A549 treated with Hydrocortisone at 1 μM for 4 hours (cell line): ENCODE data around the gene MYL6B. TPM values are rescaled to one million over a fixed set of nuclear protein-coding genes. Genes with fewer than 3 reads are reported as not detected.

Source experiments
- total RNA-seq: library from RNA; stranded (reverse); fragments of 200-300 nt; extraction: Qiagen RNA extraction; gene quantifications from 5 replicates; pipeline ENCODE4 v1.2.3, GENCODE V29; 2022

The MYL6B gene
- total RNA-seq = 66.8 to 83.8 TPM (median 78.9 TPM) in 5 replicates

GRCh38 chr12:56152132-56152755 lies at the start of gene MYL6B:
Gene MYL6B (plus strand): TSS chr12:56152587. CDS start chr12:56153919, 1,332 bp downstream.

GRCh38 chr12:56104109-56104814 lies 48.1 kb upstream of the MYL6B start, which contains the start of gene PA2G4:
Gene PA2G4 (plus strand): TSS chr12:56104559. CDS start chr12:56104738, 179 bp downstream.

GRCh38 chr12:56116267-56117081 lies 35.9 kb upstream of the MYL6B start, which contains the start of gene RPL41:
Gene RPL41 (plus strand): TSS chr12:56116633.

GRCh38 chr12:56117778-56118687 lies 34.4 kb upstream of the MYL6B start, which contains the start of gene ZC3H10:
Gene ZC3H10 (plus strand): TSS chr12:56118266. CDS start chr12:56120563, 2,297 bp downstream.

GRCh38 chr12:56127888-56128669 lies 24.3 kb upstream of the MYL6B start, which contains the start of gene ESYT1:
Gene ESYT1 (plus strand): TSS chr12:56128267. CDS start chr12:56128320, 53 bp downstream.

GRCh38 chr12:56158029-56158925 lies 5.9 kb downstream of the MYL6B start, which contains the start of gene MYL6:
Gene MYL6 (plus strand): TSS chr12:56158359. CDS start chr12:56158402, 43 bp downstream.

GRCh38 chr12:56189099-56189917 lies 36.9 kb downstream of the MYL6B start, which contains the start of gene SMARCC2:
Gene SMARCC2 (minus strand): TSS chr12:56189483. CDS start chr12:56189461, 22 bp downstream.

Other genes with a start within 250 kb of the MYL6B start
- gene PYM1, start 224.7 kb upstream of the MYL6B start, total RNA-seq = 39.8 to 42.5 TPM (median 41.0 TPM) in 5 replicates
- gene DGKA, start 221.4 kb upstream of the MYL6B start, total RNA-seq = 19.0 to 23.5 TPM (median 21.9 TPM) in 5 replicates
- 0.47 to 1.4 TPM (median 1.0 TPM) in 5 replicates for gene PMEL, start 186.5 kb upstream of the MYL6B start, total RNA-seq
- gene CDK2, start 185.8 kb upstream of the MYL6B start, total RNA-seq = 47.5 to 58.7 TPM (median 52.8 TPM) in 5 replicates
- gene RAB5B, start 178.5 kb upstream of the MYL6B start, total RNA-seq = 26.1 to 35.8 TPM (median 33.9 TPM) in 5 replicates
- gene SUOX, start 155.3 kb upstream of the MYL6B start, total RNA-seq = 7.2 to 10.2 TPM (median 9.5 TPM) in 5 replicates
- gene IKZF4, start 131.5 kb upstream of the MYL6B start, total RNA-seq = 2.2 to 2.8 TPM (median 2.6 TPM) in 5 replicates
- gene RPS26, start 110.7 kb upstream of the MYL6B start, total RNA-seq = 493 to 887 TPM (median 760 TPM) in 5 replicates
- 0.78 to 1.5 TPM (median 1.1 TPM) in 5 replicates for gene ERBB3, start 72.4 kb upstream of the MYL6B start, total RNA-seq
- 268 to 375 TPM (median 283 TPM) in 5 replicates for gene PA2G4, start 48.0 kb upstream of the MYL6B start, total RNA-seq
- 4,103 to 6,224 TPM (median 5,662 TPM) in 5 replicates for gene RPL41, start 36.0 kb upstream of the MYL6B start, total RNA-seq
- 2.9 to 3.6 TPM (median 3.1 TPM) in 5 replicates for gene ZC3H10, start 34.3 kb upstream of the MYL6B start, total RNA-seq
- 63.6 to 69.7 TPM (median 65.9 TPM) in 5 replicates for gene ESYT1, start 24.3 kb upstream of the MYL6B start, total RNA-seq
- 2,179 to 2,596 TPM (median 2,229 TPM) in 5 replicates for gene MYL6, start 5.8 kb downstream of the MYL6B start, total RNA-seq
- 28.4 to 36.2 TPM (median 33.1 TPM) in 5 replicates for gene SMARCC2, start 36.9 kb downstream of the MYL6B start, total RNA-seq
- gene RNF41, start 69.3 kb downstream of the MYL6B start, total RNA-seq = 22.2 to 30.8 TPM (median 25.8 TPM) in 5 replicates
- 55.6 to 63.2 TPM (median 62.6 TPM) in 5 replicates for gene NABP2, start 71.8 kb downstream of the MYL6B start, total RNA-seq
- not detected in 5 replicates for gene SLC39A5, start 77.5 kb downstream of the MYL6B start, total RNA-seq
- 37.4 to 45.4 TPM (median 44.6 TPM) in 5 replicates for gene ANKRD52, start 105.8 kb downstream of the MYL6B start, total RNA-seq
- gene COQ10A, start 114.4 kb downstream of the MYL6B start, total RNA-seq = 14.2 to 16.2 TPM (median 15.9 TPM) in 5 replicates
- gene CS, start 147.7 kb downstream of the MYL6B start, total RNA-seq = 150 to 202 TPM (median 152 TPM) in 5 replicates
- gene CNPY2, start 163.4 kb downstream of the MYL6B start, total RNA-seq = 91.7 to 148 TPM (median 140 TPM) in 5 replicates
- gene PAN2, start 181.4 kb downstream of the MYL6B start, total RNA-seq = 13.6 to 17.4 TPM (median 14.0 TPM) in 5 replicates
- 0.43 to 0.69 TPM (median 0.53 TPM) in 5 replicates for gene IL23A, start 186.3 kb downstream of the MYL6B start, total RNA-seq
- 10.4 to 14.3 TPM (median 12.1 TPM) in 5 replicates for gene STAT2, start 207.5 kb downstream of the MYL6B start, total RNA-seq
- not detected in 5 replicates for gene APOF, start 210.3 kb downstream of the MYL6B start, total RNA-seq